COLO668 (cell line): ENCODE measurements around the gene PLPPR2.
"Not testable (repeated sequence)": the region's sequence is repeated elsewhere in the genome, so short reads cannot be mapped to it uniquely, and the experiment has no call there.

Source experiments
- DNase-seq: peaks from one replicate; lab custom pipeline; 2025; ENCODE audit not compliant: unreplicated experiment; lab: John Stamatoyannopoulos, UW

Gene PLPPR2, protein sequence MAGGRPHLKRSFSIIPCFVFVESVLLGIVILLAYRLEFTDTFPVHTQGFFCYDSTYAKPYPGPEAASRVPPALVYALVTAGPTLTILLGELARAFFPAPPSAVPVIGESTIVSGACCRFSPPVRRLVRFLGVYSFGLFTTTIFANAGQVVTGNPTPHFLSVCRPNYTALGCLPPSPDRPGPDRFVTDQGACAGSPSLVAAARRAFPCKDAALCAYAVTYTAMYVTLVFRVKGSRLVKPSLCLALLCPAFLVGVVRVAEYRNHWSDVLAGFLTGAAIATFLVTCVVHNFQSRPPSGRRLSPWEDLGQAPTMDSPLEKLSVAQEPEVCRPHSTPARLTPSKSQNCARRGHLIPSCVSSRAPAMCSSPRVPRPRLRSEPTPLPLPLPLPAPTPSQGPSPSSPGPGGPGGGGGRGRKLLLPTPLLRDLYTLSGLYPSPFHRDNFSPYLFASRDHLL

DNA sequence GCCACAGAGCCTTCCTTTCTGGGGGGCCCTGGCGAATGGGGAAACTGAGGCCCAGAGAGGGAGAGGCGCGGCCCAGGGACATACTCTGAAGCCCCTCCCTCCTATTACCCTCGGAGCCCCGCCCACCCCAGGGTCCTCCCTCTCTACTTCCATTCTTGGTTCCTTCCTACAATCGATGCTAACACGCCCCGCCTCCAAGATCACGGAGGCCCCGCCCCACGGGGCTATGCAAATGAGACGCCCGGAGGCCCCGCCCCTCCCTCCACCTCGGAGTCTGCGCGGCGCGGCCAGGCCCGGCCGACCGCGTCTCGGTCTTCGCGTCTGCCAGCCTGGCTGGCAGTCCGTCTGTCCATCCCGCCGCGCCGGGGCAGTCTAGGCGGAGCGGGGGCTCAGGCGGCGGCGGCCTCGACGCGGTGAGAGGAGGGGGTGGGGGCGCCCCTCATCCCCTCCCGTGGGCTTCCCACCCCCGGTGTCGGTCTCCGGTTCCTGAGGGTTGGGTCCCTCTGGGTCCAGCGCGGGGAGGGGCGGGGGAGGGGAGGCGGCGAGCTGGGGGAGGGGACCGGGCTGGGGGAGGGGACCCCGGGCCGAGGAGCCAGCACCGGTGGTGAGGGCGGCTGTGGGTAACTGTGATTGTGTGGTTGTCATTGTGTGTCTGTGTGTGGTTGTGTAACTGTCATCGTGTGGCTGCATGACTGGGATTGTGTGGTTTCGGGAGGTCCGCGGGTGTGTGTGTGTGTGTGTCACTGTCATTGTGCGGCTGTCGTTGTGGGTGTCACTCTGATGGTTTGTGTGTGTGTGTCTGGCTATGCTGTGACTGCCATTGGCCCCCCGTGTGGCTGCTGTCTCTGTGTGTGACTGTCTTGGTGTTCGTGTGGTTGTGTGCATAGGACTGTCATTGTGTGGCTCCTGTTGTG, at the start of gene PLPPR2:
TSS of gene PLPPR2 (plus strand) at position 273 of the 914 bp plus-strand sequence. CDS start 2,242 bp downstream, outside the sequence.
- DNase-seq, result peak; percentile 97

DNA sequence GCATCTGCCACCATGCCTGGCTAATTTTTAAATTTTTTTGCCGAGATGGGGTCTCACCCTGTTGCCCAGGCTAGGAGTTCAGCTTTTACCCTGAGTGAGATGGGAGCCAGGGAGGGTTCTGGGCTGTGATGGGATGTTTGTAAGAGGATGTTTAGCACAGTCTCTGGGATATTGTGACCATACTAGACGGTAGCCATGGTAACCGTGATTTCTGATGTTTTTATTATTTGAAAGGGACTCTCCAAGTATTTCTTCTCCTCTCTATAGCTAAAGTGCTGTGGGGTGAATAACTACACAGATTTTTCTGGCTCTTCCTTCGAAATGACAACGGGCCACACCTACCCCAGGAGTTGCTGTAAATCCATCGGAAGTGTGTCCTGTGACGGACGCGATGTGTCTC, 48.9 kb upstream of the PLPPR2 start:
- no peak for DNase-seq

DNA sequence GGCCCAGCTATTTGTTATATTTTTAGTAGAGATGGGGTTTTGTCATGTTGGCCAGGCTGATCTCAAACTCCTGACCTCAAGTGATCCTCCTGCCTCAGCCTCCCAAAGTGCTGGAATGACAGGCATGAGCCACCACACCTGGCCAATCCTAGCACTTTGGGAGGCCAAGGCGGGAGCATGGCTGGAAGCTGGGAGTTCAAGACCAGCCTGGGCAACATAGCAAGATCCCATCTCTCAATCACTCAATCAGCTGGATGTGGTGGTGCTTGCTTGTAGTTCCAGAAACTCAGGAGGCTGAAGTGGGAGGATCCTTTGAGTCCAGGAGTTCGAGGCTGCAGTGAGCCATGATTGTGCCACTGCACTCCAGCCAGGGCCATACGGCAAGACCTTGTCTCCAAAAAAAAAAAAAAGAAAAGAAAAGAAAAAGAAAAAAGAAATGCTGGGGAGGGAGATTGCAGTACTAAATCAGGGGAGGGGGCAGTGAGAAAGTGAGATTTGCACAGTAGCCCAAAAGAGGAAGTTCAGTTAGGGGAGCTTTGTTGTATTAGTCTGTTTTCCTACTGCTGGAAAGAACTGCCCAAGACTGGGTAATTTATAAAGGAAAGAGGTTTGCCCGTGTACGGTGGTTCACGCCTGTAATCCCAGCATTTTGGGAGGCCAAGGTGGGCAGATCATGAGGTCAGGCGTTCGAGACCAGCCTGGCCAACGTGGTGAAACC, 34.8 kb upstream of the PLPPR2 start:
- not testable (repeated sequence) for DNase-seq

DNA sequence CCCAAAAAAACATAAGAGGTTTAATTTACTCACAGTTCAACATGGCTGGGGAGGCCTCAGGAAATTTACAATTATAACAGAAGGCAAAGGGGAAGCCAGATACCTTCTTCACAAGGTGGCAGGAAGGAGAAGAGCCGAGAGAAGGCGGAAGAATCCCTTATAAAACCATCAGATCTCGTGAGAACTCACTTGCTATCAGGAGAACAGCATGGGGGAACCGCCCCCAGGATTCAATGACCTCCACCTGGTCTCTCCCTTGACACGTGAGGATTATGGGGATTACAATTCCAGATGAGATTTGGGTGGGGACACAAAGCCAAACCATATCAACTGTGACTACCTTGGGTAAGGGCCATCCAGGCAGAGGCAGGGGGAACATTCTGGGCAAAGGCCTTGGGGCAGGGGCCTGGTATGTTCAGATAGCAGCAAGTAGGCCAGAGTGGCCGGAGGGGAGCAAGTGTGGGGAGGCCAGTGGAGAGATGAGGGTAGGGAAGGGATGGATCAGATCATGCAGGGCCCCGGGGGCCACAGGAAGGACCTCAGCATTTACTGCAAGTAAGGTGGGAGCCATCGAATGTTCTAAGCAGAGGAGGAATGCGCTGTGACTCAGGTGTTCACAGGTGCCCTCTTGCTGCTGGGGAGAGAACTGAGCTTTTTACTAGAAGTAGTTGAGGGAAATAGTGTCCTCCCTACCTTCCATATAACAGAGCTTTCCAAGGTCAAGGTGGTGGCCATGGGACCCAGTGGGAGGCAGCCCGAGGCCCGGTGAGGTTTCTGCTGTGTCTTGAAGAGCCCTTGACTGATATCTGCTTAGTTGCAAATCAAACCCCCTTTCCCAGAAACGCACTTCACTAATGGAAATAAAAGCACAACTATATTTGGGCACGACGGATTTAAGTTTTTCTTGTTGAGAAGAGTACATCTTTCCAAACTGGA, 33.8 kb upstream of the PLPPR2 start:
- no peak for DNase-seq

DNA sequence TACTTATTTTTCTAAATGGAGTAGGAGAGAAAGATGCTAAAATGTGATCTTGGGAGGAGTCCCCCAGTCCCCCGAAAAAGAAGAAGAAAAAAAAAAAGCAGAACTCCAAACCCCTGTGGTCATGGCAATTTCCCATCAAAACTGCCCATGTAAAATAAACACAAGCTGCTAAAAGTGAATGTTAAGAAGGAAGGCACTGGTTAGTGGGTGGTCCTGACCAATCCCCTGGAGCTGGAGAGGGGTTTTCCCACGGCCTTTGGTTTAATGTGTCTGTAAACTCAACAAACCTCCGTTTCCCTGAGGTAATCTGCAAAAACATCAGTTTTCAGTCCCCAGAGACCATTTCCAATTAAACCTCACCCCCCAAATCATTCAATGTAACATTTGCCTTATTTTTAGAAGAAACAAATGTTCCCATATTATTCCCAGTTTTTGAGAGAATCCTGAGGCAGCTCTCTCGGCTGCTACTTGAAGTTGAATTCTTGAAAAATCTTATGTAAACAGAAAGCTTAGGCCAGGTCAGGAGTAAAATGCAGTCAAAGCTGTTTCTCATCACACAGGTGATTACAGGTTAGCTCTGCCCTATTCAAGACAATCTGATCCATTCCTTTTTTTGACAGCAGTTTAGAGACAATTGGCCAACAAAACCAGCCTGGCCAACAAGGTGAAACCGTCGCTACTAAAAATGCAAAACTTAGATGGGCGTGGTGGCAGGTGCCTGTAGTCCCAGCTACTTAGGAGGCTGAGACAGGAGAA, 32.8 kb upstream of the PLPPR2 start:
- no peak for DNase-seq

DNA sequence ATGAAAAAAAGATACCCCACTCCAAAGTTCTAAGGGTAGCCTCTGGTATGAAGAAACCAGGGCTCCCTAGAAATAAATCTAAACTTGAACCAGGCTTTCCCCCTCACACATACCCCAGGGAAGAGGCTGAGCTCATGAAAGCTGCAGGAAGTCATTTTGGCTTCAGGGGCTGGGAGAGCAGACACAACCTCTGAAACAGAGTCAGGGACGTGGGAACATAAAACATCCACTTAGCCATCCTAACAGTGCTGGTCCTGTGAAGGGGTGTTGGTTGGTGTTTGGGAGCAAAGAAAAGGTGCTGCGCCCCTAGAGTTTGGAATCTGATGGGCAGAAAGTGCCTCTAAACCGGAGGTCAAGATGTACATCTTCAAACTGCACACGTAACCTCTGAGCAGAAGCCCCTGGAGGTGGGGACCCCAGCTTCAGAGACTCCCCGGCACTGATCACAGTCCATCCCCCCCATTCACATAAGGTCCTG, 31.6 kb upstream of the PLPPR2 start:
- no peak for DNase-seq

DNA sequence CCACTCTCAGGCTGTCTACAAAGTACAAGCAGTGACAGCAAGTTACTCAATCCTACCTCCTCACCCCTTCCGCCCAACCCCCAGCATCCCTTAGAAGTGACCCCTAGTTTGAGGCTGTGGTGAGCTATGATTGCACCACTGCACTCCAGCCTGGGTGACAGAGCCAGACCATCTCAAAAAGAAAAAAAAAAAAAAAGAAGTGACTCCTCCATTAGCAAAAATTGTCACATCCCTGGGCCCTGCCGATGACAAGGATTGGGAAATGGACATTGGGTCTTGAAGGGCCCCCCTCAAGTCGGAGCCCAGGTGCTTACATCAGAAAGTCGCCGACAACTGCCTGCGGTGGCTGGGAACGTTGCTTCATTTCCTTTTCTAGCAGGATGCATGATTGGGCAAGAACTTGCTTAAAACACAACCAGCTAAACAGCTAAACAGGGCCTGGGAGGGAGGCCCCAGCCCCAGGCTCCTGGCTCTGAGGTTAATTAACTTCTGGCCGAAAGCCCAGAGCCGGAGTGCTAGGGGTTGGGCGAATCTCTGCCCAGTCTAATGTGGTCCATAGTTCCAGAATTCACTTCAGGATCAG, 31.1 kb upstream of the PLPPR2 start:
- no peak for DNase-seq

DNA sequence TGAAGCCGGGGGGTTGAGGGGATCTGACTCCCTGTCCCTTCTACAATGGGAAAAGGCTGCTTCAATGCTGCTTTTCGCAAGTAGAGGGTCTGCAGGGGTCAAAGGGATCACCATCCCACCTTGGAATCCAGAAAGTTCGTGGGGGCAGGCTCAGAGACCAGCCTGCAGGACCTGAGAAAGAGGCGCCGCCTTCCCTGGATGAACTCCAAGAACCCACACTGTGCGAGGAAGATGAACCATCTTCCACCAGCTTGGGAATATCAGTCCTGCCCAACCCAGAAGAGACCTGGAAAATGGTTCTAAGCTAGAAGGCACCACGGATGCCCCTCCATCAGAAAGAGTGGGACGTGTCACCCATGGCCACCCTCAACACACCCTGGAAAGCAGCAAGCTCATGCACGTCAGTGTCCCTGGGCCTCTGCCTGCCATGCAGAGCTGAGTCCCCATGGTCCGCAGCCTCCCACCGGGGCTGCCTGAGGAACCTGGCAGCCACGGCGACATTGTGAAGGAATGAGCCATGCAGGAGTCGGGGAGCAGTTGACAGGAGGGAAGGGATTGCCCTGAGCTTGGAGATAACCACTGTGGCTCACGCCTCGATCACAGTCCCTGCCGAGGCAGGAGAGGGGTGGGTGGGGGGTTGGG, 30.4 kb upstream of the PLPPR2 start:
- no peak for DNase-seq

DNA sequence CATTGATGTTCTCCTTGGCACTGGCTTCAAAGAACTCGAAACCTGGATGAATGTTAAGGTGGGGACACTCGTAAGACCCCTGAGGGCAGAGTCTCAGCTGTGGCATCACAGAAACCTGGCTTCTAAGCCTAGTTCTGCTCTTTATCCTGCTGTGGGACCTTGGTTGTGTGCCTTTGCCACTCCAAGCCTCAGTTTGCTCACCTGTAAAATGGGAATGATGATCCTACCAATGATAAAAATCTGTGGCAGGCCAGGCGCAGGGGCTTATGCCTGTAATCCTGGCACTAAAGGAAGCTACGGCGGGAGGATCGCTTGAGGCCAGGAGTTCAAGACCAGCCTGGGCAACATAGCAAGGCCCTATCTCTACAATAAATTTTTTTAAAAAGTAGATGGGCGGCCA, 29.7 kb upstream of the PLPPR2 start:
- DNase-seq, result no peak

DNA sequence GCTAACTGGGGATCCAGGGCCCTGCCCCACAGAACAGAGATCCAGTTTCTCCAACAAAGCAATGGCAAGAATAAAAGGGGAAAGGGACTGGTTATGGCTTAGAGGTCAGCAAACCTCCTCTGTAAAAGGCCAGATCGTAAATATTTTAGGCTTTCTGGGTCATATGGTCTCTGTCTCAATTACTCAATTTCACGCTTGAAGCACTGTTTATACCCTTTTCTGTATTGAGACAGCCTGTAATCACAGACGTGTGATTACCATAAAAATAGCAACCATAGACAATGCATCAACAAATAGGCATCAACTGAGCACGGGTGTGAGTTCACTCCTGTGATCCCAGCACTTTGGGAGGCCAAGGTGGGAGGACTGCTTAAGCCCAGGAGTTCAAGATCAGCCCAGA, 25.1 kb upstream of the PLPPR2 start:
- no peak for DNase-seq

DNA sequence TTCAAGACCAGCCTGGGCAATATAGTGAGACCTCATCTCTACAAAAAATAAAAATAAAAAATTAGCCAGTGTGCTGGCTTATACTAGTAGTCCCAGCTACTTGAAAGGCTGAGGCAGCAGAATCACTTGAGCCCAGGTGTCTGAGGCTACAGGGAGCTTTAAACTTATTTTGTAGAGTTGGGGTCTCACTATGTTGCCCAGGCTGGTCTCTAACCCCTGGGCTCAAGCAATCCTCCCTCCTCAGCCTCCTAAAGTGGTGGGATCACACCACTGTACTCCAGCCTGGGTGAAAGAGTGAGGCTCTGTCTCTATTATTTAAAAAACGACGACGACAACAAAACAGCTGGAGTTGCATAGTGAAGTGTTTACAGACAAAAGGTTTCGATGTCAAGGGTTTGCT, 23.7 kb upstream of the PLPPR2 start:
- no peak for DNase-seq

DNA sequence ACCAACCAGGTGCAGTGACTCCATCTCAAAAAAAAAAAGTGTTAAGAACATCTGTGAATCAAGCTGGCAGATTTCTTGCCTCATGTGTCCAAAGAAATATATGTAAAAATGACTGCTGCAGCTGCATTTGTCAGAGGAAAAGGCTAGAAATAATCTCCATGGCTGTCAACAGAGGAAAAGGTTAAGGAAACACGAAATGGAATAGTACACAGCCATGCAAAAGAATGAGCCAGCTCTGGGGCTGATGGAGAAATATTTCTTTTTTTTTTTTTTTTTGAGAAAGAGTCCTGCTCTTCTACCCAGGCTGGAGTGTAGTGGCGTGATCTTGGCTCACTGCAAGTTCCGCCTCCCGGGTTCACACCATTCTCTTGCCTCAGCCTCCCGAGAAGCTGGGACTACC, 22.4 kb upstream of the PLPPR2 start:
- no peak for DNase-seq

DNA sequence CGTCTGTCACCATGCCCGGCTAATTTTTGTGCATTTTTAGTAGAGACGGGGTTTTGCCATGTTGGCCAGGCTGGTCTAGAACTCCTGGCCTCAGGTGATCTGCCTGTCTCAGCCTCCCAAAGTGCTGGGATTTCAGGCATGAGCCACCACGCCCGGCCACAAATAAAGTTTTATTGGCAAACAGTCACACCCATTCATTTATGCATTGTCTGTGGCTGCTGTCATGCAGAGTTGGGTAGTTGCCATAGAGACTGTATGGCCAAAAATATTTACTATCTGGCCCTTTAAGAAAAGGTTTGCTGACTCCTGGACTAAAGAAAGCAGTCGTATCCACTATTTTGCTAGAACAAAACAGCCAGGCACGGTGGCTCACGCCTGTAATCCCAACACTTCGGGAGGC, 21.4 kb upstream of the PLPPR2 start:
- DNase-seq, result not testable (repeated sequence)

DNA sequence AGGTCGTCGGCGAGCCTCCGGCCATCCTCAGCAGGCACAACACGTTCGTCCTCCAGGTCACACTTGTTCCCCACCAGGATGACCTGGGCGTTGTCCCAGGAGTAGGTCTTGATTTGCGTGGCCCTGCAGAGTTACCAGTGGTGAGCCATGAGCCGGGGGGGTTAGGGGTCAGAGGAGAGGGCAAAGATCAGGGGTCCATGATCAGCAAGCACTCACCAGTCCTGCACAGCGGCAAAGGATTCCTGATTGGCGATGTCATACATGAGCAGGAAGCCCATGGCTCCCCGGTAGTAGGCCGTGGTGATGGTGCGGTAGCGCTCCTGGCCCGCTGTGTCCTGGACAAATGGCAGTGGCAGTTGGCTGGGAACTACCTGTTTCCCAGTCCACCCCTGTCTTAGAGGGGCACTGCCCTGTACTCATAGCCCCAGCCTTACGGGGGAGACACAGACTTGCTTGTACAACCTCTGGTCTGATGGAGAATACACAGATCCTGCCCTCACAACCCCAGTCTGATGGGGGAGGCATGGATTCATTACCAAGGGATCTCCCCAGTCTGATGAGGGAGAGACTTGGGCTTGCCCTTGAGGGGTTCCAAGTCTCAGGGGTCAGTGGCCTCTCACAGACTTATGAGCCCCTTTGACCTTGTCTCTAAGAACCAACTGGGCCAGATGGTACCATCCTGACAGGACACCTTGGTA, 19.6 kb upstream of the PLPPR2 start:
- no peak for DNase-seq

DNA sequence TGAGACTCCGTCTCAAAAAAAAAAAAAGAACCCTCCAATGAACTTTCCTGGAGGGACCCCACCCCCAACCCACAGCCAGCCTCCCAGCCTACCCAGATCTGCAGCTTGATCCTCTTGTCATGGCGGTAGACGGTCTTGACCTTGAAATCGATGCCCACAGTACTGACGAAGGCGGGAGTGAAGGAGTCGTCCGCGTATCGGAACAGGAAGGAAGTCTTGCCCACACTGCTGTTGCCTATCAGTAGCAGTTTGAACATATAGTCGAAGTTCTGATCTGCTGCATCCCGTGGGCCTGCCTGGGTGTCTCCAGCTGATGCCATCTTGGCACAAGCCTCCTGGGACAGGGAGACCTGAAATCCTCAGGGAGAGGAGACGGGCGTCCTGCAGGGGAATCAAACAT, 18.2 kb upstream of the PLPPR2 start:
- no peak for DNase-seq

DNA sequence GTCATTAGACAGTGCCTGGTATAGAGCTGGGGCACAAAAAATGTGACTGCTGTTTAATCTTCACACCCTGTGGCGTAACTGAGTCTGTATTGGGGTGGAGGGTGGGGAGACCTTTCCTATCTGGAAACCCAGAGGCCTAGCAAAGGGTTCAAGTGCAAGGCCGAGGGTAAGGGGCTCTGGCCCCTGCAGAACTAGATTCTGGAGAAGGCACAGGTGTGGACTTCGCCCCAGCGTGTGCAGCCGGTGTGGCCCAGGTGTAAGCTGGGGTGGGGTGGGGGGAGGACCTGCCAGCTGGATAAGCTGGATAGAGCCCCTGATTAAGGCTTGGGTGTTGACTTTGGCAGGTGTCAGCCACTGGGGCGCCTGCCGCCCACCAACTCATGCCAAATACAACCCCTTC, 17.1 kb upstream of the PLPPR2 start:
- DNase-seq, result peak; percentile 48

DNA sequence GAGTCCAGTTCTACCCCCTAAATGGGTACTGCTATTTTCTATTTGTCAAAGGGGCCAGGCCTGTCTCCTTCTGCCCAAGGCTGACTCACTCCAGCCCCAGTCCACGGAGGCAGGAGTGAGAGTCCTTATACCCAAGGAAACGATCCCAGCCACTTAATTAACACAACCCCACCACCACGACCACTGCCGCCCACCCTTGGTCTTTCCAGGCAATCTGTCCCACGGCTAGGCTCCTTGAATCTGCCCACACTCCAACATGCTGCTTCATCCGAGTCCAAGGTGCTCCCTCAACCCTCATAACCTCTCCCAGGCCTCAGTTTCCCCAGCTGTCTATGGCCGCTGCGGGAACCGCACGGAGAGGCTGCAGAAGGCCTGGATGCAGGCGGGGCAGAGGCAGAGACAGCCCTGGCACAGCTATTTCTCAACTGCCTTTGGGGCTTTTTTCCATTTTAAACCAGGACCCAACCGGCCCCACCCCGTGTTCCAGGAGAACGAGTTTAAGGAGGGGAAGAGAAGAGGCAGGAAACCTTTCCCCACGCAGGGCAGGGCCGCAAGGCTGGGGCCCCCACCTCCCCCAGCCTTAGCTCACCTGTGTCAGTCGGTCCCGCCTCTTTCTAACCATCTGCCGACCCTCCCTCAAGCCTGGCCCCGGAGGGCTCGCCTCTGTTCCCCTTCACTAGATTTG, 16.5 kb upstream of the PLPPR2 start:
- DNase-seq, result peak; percentile 47
